Glomerular visceral epithelial cell (primary cell): Measurements from ENCODE around the gene ANKRD34A.

Experiments used
- DNase-seq: peaks from one replicate; pipeline ENCODE4 v3.0.0-alpha.2; 2016; ENCODE audit errors: extremely low spot score

Gene ANKRD34A

DNA sequence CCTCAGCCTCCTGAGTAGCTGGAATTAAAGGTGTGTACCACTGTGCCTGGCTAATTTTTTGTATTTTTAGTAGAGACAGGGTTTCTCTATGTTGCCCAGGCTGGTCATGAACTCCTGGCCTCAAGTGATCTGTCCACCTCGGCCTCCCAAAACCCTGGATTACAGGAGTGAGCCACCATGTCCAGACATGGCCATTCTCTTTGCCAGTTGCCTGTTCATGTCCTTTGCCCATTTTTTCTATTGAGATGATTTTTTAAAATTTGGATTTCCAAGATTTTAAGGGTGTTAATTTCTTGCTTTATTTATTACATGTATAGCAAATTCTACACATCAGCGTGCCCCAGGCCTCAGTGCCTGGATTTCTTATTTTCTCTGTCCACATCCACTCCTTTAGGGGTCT is 2.9 kb upstream of the ANKRD34A start:
- DNase-seq = no peak

DNA sequence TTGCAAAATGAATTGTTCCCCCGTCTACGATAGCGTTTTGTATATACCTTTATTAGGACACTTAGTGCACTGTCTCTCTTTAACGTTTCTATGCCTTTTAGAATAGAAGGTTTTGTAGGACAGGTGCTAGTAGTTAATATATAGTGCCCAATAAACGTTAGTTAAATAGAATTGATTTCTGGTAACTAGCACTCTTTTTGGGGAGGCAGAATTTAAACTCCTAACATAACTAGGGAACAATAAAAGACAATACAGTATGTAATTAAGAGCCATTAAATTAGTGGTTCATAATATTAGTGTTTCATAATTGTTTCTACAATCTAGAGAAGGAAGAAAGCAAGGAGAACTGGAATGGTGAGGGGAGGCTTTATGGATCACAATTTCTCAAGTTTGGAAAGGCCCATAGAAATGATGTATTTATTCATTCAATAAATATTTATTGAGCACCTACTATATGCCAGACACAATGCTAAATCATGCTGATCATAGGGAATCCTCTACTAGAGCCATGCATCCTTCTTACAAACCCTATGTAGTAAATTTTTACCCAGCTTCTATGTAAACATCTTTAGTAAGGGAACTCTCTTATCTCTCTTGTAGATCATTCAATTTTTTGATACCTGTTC is 857 bp upstream of the ANKRD34A start:
- DNase-seq = no peak

DNA sequence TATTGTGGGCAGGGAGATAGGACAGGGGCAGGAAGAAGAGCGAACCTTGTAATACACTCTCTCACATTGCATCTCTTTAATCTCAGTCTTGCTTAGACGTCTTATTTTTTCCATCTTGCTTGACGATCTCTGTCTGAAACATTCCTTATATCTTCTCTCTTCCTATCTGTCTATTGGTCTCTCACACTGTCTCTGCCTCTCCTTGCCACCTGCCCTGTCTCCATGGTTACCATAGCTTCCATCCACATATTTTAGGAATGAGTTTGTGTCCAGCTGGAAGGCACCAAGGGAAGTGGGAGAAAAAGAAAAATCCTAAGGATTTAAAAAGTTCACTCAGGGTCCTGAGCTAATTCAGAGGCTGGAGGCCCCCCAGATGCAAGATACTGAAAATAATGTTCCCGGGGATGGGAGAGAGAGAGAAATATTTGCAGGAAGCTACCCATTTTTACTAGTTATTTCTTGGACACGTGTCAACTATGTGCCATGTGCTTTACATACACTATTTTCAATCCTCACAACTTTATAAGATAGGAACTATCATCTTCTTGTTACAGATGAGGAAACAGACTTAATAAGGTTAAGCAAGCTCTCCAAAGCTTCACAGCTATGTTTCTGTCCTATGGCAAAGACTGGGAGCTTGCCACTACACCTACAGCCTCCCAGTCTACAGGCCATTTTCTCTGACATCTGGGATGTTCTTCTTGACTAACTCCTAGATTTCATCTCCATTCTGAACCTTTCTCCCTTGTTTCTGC is 933 bp downstream of the ANKRD34A start:
- DNase-seq = peak; percentile 78

DNA sequence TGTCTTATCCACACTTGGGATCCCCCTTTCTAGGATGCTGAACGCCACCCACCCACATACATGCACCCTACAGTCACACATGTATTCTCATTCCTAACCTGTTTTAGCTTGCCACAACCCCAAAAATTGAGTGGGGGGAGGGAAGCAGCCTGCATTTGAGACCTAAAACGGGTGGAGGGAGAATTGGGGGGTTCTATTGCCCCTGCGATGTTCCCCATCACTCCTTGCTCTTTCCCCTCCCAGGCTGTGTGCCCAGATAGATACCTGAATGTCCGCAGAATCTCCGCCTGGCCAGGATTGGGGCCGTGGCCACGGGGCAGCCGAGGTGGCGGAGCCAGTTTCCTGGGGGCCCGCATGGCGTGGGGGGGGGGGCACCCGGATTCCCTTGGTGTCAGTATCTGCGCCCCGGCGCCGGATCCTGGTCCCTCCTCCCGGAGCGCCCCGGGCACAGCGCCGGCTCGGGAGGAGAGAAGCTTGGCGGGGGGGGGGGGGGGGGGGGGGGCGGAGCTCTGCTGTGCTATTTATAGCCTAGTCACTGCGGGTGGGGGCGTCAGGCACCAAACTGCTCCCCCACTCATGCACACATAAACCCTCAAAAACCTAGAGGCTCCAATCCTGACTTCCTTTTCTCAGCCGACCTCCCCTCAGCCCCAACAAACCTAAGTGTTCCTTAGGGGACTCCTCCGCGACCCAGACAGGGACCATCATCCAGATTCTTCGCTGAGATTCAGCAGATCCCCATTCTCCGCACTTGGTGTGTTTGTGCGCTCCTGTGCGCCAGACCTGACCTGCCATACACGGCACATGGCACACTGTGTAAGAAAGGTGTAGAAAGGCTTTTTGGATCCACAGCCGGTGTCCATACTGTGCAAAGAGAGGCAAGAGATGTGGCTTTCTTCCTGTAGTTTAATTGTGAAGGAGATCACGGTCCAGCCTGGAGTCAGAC is 1.9 kb downstream of the ANKRD34A start:
- no peak for DNase-seq

DNA sequence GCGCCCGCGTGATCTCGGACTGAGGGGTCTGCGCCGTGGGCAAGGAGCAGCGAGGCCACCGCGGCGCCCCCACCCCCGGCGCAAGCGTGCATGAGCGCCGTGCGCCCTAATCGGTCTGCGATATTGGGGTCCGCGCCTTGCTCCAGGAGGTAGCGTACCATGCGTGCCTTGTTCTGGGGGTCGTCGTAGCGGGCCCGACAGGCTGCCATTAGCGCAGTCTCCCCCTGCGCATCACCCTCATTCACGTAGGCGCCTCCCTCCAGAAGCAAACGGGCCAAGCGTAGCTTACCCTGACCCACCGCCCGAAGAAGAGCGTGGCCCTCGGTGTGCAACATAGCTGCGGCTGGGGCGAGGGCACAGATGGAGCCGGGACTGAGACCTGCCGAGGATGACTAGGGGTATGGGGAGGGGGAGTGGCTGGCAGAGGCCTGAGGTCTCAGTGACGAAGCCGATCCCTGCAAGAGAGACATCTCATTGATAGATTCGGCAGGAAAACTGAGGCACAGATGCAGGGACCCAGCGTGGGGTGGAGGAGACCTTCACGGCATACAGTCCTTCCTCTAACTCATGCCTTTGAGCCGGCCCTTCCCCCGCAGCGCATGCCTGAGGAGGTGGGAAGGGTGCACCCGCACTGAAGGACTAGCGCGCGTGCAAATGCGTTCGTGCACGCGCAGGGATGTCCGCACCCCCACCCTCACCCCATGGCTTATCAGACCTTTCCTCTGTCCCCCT is 2.8 kb downstream of the ANKRD34A start:
- no peak for DNase-seq

DNA sequence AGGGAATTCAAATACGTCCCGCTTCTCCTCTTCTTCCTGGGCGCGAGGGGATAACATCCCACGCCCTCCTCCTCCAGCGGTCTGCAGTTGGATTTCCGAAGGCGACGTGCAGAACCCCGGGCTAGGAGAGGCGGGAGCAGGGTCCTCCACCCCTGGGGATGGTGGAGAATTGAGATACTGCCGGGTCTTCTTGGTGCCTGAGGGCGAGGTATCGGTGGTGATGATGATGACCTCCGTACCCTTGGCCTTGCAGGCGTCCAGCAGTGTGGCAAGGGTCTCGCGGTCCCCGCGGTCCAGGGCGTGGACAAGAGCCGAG is 3.3 kb downstream of the ANKRD34A start:
- no peak for DNase-seq

DNA sequence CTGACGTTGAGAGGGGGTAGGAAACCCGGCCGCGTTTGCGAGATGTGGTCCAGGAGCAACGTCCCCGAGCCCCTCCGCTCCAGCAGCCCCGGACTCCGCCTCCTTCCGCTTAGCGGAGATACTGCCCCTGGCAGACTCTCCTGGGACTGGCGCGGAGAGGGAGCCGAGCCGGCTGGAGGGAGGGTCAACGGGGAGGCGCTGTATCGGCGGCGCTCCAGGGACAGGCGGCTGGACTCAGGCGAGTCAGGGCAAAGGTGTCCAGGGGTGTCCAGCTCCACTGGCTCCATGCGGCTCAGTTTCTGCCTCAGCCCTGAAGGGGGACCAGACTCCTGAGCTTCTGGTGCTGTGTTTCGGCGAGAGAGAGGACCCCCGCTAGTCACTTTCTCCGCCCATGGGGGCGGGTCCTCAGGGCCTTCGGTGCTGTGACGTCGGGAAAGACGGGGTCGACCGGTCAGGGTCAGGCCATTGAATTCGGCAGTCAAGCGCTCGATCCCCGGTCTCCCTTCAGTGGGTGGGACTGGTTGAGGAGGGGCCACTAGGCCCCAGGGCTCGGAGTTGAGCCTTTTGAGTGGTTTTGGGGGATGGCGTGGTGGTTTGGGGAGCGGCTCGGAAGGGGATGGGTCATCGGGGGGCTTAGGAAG is 3.8 kb downstream of the ANKRD34A start:
- DNase-seq = peak; percentile 52

DNA sequence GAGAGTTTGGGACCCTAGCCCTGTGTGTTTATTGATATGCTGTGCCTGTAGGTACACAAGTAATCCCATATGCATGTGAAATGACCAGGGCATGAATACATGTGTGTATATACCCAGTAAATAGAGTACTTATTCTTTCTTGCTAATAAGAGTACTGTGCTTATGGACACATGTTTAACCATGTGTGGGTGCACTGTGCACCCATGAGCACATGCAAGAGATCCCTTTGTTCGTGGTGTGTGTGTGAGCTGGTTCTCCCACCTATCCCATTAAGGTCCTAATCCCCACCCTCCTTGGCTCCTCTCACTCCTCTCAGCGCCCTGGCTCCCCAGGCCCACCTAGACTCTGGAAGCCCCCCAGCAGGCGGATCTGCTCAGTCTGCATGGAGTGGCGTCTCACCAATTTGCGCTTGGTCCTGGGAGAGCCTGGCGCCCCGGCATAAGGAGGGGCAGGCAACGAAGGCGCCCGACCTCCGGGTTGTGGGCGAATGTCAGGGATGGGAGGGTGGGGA is 4.4 kb downstream of the ANKRD34A start:
- DNase-seq = no peak

DNA sequence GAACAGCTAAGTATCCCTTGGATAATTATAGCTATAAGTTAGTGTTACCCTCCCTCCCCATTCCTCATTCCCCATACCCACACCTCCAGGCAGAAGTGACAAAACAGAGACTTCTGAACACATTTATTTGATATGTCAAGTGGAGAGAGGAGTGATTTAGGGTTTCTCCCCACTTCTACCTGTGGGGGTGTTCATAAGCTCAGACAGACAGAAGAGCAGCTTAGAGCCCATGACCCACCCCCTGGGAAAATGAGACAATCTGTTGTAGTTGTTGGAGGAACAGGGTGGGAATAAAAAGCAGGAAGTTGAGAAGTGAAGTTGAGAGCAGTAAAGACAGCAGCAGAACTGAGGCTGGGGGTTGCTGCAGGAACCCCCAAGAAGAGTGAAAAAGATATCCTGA is 5.0 kb downstream of the ANKRD34A start:
- no peak for DNase-seq

DNA sequence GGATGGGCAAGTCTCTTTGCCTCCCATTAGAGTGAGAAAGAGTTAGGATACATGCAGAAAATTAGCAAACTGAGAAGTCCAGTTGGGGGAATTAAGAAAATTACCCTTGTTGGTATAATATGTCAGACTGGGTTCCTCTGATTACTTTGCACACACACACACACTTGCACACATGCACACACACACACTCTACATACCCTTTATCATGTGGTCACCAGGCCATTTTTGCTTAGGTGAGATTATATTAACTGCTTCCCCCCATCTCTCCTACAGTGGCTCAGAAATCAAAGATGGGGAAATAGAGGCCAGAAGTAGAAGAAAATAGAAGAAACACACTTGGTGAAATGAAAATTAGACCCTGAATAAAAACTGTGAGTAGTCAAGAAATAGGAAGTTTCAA is 5.6 kb downstream of the ANKRD34A start:
- DNase-seq = no peak

DNA sequence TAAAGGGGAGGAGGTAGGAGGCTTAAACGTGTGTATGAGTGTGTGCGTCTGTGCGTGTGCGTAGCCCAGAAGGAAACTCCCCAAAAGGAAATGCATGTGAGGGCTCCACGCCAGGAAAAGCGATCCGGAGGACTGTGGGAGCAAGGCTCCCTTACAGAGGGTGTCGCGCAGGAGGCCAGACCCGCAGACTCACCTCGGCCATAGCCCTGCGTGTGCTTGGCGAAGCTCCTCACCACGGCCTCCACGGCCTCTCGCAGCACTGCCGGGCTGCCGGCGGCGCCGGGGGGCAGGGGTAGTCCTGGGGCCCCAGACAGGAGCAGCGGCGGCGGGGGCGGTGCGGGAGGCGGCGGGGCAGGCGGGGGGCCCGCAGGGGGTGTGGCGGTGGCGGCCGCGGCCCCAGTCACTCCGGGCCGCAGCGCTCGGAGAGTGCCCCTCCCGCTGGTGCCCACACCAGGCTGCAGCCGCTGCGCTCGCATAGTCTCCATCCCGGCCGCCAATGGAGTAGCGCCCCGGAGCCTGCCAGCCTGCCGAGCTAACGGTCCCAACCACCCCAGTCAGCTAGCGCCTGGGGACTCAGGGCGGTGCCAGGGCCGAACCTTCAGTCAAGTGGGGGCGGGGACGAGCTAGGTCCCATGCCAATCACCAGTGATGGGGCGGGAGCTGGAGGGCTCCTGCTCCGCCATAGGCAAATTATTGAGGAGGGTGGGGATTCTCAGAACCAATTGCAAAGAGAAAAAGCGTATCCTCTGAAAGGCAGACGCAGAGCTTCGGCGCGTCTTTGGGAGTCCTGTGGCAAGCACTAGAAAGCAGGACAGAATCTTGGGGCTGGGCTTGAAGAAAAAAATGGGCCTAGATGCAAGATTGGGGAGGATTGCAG is 6.7 kb downstream of the ANKRD34A start, which contains the start of gene LIX1L:
LIX1L (minus strand) TSS at position 575 of the 877 bp plus-strand sequence; CDS start at position 485, 90 bp downstream.
- DNase-seq = peak; percentile 97

DNA sequence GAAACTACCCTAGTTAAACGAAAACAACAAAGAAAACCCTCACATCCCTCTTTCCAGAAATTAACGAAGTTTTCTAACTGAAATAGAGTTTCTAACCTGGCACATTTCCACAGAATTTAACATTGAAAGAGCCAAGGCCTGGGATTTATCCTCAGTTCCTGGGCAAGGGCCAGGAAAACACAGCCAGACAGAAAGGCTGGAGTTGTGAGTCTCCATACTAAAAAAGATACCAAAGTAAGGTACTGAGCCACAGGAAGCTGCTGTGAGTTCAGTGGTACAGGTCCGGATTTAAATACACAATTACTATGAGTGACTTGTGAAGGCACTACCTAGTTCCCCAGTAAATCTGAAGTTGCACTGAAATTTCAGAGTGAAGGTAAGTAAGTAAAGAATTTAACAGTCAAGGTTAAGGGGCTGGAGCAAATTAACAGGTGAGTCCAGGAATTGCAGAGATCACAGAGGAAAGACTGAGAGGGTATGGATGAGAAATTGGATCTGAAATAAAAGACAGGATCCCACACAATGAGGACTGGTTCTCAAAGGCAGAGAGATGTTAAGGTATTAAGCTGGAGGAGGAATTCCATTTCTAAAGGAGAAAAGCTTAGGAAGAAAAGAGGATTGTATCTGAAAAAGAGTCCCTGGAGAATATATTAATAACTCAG is 7.5 kb downstream of the ANKRD34A start:
- DNase-seq = no peak

DNA sequence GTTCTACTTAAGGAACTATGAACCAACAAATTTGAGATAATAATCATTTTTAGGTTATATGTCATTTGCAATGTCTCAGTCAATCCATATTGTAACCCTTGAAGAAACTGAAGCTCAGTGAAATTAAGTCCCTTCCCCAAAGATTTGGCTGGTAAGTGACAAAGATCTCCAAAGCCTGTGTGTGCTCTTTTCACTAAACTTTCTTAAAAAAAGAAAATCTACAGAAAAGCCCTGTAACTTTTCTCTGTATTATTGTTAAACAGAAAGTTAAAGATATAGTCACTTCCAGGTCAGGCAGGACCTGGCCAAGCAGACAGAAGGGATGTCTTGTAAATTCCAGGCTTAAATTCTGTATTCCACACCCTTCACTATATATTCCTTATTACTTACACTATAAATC is 8.0 kb downstream of the ANKRD34A start:
- no peak for DNase-seq

DNA sequence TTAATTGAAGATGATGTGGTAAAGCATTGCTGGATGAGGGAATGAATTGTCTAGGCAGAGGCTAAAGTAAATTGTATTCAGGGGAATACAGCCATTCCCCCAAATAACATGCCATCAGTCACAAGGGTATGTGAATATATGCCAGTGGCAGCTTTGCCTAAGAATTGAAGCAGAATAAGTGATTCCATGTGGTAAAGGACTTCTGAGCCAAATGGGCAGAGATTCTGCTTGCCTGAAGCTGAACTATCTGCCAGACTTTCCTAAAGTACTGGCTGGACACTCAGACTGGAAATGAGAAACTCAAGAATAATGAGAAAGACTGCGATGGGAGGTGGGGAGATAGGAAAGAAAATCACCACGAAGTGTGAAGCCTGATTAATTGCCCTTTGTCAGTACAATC is 8.9 kb downstream of the ANKRD34A start:
- no peak for DNase-seq

DNA sequence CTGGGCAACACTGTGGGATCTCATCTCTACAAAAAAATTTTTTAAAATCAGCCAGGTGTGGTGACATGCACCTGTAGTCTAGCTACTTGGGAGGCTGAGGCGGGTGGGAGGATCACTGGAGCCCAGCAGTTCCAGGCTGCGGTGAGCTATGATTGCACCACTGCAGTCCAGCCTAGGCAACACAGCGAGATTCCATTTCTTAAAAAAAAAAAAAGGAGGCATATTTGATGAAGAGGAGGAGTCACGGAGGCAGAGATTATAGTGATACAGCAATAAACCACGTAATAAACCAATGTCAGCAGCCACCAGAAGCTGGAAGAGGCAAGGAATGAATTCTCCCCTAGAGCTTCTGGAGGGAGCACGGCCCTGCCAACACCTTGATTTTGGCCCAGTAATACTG is 10.5 kb downstream of the ANKRD34A start:
- no peak for DNase-seq

DNA sequence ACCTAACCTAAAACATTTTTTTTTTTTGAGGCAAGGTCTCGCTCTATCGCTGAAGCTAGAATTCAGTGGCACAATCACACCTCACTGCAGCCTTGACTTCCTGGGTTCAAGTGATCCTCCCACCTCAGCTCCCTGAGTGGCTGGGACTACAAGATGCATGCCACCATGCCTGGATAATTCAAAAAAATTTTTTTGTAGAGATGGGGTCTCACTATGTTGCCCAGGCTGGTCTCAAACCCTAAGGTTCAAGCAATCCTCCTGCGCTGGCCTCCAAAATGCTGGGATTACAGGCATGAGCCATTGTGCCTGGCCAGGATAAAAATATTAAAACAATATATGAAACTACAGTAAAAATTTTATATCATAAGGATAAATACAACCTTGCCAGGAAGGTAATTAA is 11.5 kb downstream of the ANKRD34A start:
- no peak for DNase-seq

DNA sequence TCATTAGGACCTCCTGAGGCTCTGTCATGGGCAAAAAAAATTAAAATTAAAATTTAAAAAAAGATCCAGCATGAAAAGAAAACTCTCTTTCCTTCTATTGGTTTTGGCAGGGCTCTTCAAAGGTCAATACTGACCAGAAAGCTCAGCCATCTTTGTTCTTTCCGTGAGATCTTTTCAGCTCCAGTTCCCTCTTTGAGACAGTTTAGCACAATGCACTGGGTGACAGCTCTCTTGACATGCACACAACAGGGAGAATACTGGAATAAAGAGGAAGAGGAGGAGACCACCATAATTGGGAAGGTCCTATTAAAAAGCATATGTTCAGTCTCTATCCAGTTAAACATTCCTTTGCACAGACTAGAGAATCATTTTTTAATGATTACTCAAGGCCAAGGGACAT is 12.8 kb downstream of the ANKRD34A start:
- DNase-seq = no peak

DNA sequence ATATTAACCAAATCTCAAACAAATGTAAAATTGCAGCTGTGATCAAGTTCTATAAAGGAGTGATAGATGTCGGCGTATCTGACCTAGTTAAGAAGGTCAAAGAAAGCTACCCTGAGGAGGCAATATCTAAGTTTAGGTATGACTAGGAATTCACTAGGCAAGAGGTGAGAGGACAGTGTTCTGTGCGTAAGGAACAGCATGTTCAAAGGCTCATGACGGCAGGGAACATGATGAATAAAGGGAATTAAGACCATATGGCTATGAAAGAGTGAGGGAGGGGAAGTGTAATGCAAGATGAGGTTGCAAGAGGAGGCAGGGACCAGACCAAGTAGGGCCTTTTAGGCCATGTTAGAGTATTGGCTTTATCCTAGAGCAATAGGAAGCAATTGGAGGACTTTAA is 15.2 kb downstream of the ANKRD34A start:
- DNase-seq = no peak

DNA sequence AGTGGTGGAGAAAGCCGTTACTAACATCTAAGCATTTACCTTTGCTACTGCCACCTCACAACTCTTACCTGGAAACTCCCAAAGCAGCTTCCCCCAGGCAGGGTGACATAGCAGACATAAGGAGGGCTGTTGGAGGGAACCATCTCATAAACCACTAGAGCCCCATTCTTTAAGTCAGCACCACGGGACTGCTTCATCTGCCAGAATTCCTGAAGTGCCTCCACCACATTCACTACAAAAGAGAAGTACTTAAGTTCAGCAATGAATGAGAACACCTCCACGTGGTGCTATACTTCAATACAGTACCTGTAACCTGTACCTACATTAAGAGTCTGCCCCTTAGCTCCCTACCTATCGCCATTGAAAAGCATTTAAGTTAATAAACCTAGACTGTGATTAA is 16.8 kb downstream of the ANKRD34A start:
- DNase-seq = no peak
